CD14-positive monocyte (primary cell): ENCODE data around the gene PPP6C. TPM values are rescaled to one million over a fixed set of nuclear protein-coding genes. Genes with fewer than 3 reads are reported as not detected.
A peak's percentile ranks its signal among the peaks of the same experiment; 100 is the strongest.

Experiments used
- DNase-seq, 3 donors: peaks; one replicate each; pipeline ENCODE4 v3.0.0-alpha.2; 2011 to 2022
- H2AFZ ChIP-seq: 2 replicates; pipeline ENCODE4 v1.6.0; 2012; ENCODE audit warnings: mild to moderate bottlenecking, low read depth, low read length, inconsistent platforms; ENCODE audit not compliant: insufficient read depth, poor library complexity, severe bottlenecking
- H3K27ac ChIP-seq, 2 donors: 1 replicate in 1 of 2; 2 replicates in 1 of 2; pipeline ENCODE4 v1.5.1; 2012 to 2013; ENCODE audit warnings: low read length in 2 of 2, control low read depth in 1 of 2, inconsistent platforms in 1 of 2, low read depth in 1 of 2, mild to moderate bottlenecking in 1 of 2
- H3K27me3 ChIP-seq, 2 donors: one replicate each; pipeline versions ENCODE4 v1.6.0 to v1.6.1; 2011 to 2013; ENCODE audit warnings: low read length in 2 of 2; ENCODE audit not compliant: control insufficient read depth in 2 of 2, insufficient read depth in 2 of 2
- H3K36me3 ChIP-seq, 2 donors: replicated peaks in 1 of 2; 1 replicate in 1 of 2; 2 replicates in 1 of 2; pipeline versions ENCODE4 v1.5.1 to v1.6.1; 2012 to 2013; ENCODE audit warnings: low read length in 2 of 2, control low read depth in 1 of 2, inconsistent platforms in 1 of 2, mild to moderate bottlenecking in 1 of 2; ENCODE audit not compliant: insufficient read depth in 2 of 2, control insufficient read depth in 1 of 2
- H3K4me1 ChIP-seq, 2 donors: 1 replicate in 1 of 2; 2 replicates in 1 of 2; pipeline versions ENCODE4 v1.5.1 to v1.6.1; 2012 to 2013; ENCODE audit warnings: low read length in 2 of 2, control low read depth in 1 of 2, inconsistent platforms in 1 of 2, mild to moderate bottlenecking in 1 of 2, moderate library complexity in 1 of 2; ENCODE audit not compliant: insufficient read depth in 2 of 2, control insufficient read depth in 1 of 2
- H3K4me2 ChIP-seq: replicated peaks from 2 replicates; pipeline ENCODE3; 2012; ENCODE audit warnings: low read length, moderate library complexity, mild to moderate bottlenecking; ENCODE audit not compliant: poor library complexity, severe bottlenecking; ENCODE audit errors: extremely low read depth
- H3K4me3 ChIP-seq, 3 experiments: fragments of 200-600 bp in 1 of 3; sonication (generic) in 1 of 3; replicated peaks in 1 of 3; 1 replicate in 2 of 3; 2 replicates in 1 of 3; pipeline ENCODE4 v1.5.1; 2011 to 2013; ENCODE audit warnings: low read length in 3 of 3, mild to moderate bottlenecking in 3 of 3, control low read depth in 2 of 3, low read depth in 2 of 3, inconsistent platforms in 1 of 3, moderate library complexity in 1 of 3
- H3K79me2 ChIP-seq: 2 replicates; pipeline ENCODE4 v1.6.0; 2012; ENCODE audit warnings: mild to moderate bottlenecking, control low read depth, inconsistent platforms, low read length, moderate library complexity; ENCODE audit not compliant: insufficient read depth
- H3K9ac ChIP-seq: 2 replicates; pipeline ENCODE4 v1.6.0; 2017; ENCODE audit warnings: low read length, mild to moderate bottlenecking; ENCODE audit not compliant: insufficient read depth, poor library complexity, severe bottlenecking
- H3K9me3 ChIP-seq, 2 donors: replicated peaks in 1 of 2; 1 replicate in 1 of 2; 2 replicates in 1 of 2; pipeline versions ENCODE4 v1.5.1 to v1.6.1; 2012 to 2013; ENCODE audit warnings: low read length in 2 of 2, control low read depth in 1 of 2; ENCODE audit not compliant: control insufficient read depth in 1 of 2, insufficient read depth in 1 of 2
- H4K20me1 ChIP-seq: 2 replicates; pipeline ENCODE4 v1.6.0; 2012; ENCODE audit warnings: mild to moderate bottlenecking, low read length, control low read depth, moderate library complexity; ENCODE audit not compliant: insufficient read depth
- H3K27ac Mint-ChIP-seq, 7 donors: one replicate each; pipeline ENCODE4 v1.8.0; 2020; ENCODE audit warnings: mild to moderate bottlenecking in 7 of 7, mixed read lengths in 7 of 7, moderate library complexity in 6 of 7, inconsistent platforms in 2 of 7
- H3K27me3 Mint-ChIP-seq, 3 donors: one replicate each; pipeline ENCODE4 v1.8.0; 2021 to 2022; ENCODE audit warnings: low read depth in 3 of 3, mild to moderate bottlenecking in 3 of 3, mixed read lengths in 3 of 3, moderate library complexity in 3 of 3, inconsistent platforms in 1 of 3
- H3K36me3 Mint-ChIP-seq, 2 donors: one replicate each; pipeline ENCODE4 v1.8.0; 2020; ENCODE audit warnings: mixed read lengths in 2 of 2, inconsistent platforms in 1 of 2, mild to moderate bottlenecking in 1 of 2
- H3K4me1 Mint-ChIP-seq: one replicate; pipeline ENCODE4 v1.8.0; 2020; ENCODE audit warnings: mild to moderate bottlenecking, mixed read lengths
- H3K4me3 Mint-ChIP-seq, 2 donors: one replicate each; pipeline ENCODE4 v1.8.0; 2020; ENCODE audit warnings: mild to moderate bottlenecking in 2 of 2, mixed read lengths in 2 of 2, moderate library complexity in 1 of 2
- H3K9me3 Mint-ChIP-seq, 7 donors: one replicate each; pipeline ENCODE4 v1.8.0; 2020 to 2022; ENCODE audit warnings: mixed read lengths in 7 of 7, mild to moderate bottlenecking in 6 of 7, moderate library complexity in 6 of 7, inconsistent platforms in 2 of 7
- CTCF ChIP-seq: fragments of 200-600 bp; IDR thresholded peaks from one replicate; pipeline ENCODE4 v1.8.0; 2022; ENCODE audit warnings: antibody characterized with exemption, mild to moderate bottlenecking
- WGBS: methylation state at CpG from one replicate; pipeline ENCODE4 v1.1.5; 2013; ENCODE audit warnings: missing lambda C conversion rate; ENCODE audit not compliant: insufficient coverage; 5-methylcytosine and 5-hydroxymethylcytosine counted together
- intact Hi-C, 2 donors: fragments of 100-400 bp; cut with micrococcal nuclease; formaldehyde crosslinking; loops; one replicate each; pipeline versions ENCODE4 v1.15.0 to v1.15.1; 2023
- polyA plus RNA-seq, 3 donors: library from polyadenylated mRNA; depleted of rRNA in 1 of 3; unstranded in 2 of 3; stranded (reverse) in 1 of 3; fragments of 300-500 nt in 2 of 3; fragments of >200 nt in 1 of 3; fragmentation: Illumina TruSeq in 2 of 3; gene quantifications; 1 replicate in 2 of 3; 2 replicates in 1 of 3; pipeline ENCODE4 v1.2.3, GENCODE V29; 2012 to 2021

PPP6C gene
- polyA plus RNA-seq, 3 donors = 20.0 to 48.1 (median 36.9) TPM

GRCh38 chr9:125142560-125143376 is 46.8 kb downstream of the PPP6C start:
- Histone ChIP-seq H3K27me3 (no peaks in the 10 kb centered on the region), H3K4me2 (peak overlapping the region; percentile 84), H3K9ac (peak overlapping the region; percentile 56), H3K36me3 (peaks cover 0 to 1% of the 10 kb centered on the region in 2 donors), H3K27ac (no peak overlapping the region), H3K4me1 (peaks cover 12 to 14% of the 10 kb centered on the region in 2 donors), H2AFZ (peak overlapping the region; percentile 91), H4K20me1 (no peaks in the 10 kb centered on the region), H3K4me3 (peak overlapping the region; percentile 25 to 72 (median 46)), H3K9me3 (no peaks in the 10 kb centered on the region), H3K79me2 (peaks cover 4% of the 10 kb centered on the region)
- peak overlapping the region in 4 of 7 donors; percentile 20 to 90 (median 76) for H3K27ac Mint-ChIP-seq
- TF ChIP-seq CTCF = no peak
- peaks cover 0 to 3% (median 1%) of the 10 kb centered on the region in 3 donors for H3K27me3 Mint-ChIP-seq
- 1% methylated on average over 32 of the region's 54 CpGs for WGBS
- H3K4me3 Mint-ChIP-seq = peak overlapping the region; percentile 93 to 98
- intact Hi-C loops = loop anchor here (2.0 to 10.0 kb wide), 5 partner anchors 200 to 370 kb away; partner anchors contain the start of genes GOLGA1 (in 2 of the 2), NR6A1 (in 2 of the 2), ARPC5L (in 1 of the 2) and OLFML2A (in 1 of the 2)
- peak in 2 of 3 donors; percentile 2 to 7 for DNase-seq
- peaks cover 0 to 2% (median 0%) of the 10 kb centered on the region in 7 donors for H3K9me3 Mint-ChIP-seq
- peaks cover 19% of the 10 kb centered on the region for H3K4me1 Mint-ChIP-seq
- H3K36me3 Mint-ChIP-seq = peaks cover 3 to 7% of the 10 kb centered on the region in 2 donors

GRCh38 chr9:125141751-125142150 is 47.9 kb downstream of the PPP6C start:
- Mint-ChIP-seq H3K36me3 (peaks cover under 1 to 7% of the 10 kb centered on the region in 2 donors), H3K27me3 (peaks cover 0 to 3% (median 1%) of the 10 kb centered on the region in 3 donors), H3K27ac (no peak overlapping the region), H3K4me1 (peaks cover 19% of the 10 kb centered on the region), H3K4me3 (peak overlapping the region in 1 of 2 donors; percentile 93), H3K9me3 (peaks cover 0 to 2% (median 0%) of the 10 kb centered on the region in 7 donors)
- Histone ChIP-seq H3K9ac (no peak overlapping the region), H3K27ac (no peak overlapping the region), H3K4me1 (peaks cover 12 to 14% of the 10 kb centered on the region in 2 donors), H3K4me2 (no peak overlapping the region), H3K79me2 (peaks cover 4% of the 10 kb centered on the region), H3K36me3 (no peaks in the 10 kb centered on the region), H2AFZ (no peak overlapping the region), H3K9me3 (no peaks in the 10 kb centered on the region), H3K4me3 (no peak overlapping the region), H3K27me3 (no peaks in the 10 kb centered on the region), H4K20me1 (no peaks in the 10 kb centered on the region)
- no peak for TF ChIP-seq CTCF
- intact Hi-C loops = loop anchor here (2.0 to 10.0 kb wide), 5 partner anchors 199 to 369 kb away; partner anchors contain the start of genes GOLGA1 (in 2 of the 2), NR6A1 (in 2 of the 2), ARPC5L (in 1 of the 2) and OLFML2A (in 1 of the 2)
- WGBS = no CpG with 5 or more reads among the region's 4 CpGs
- no peak for DNase-seq
